PFSK-1 (cell line): ENCODE measurements around the gene SHC4.

Experiments
- FOXP2 ChIP-seq: optimal IDR thresholded peaks from 2 replicates; pipeline ENCODE3; 2011; ENCODE audit warnings: borderline replicate concordance, control low read depth, inconsistent platforms; ENCODE audit not compliant: insufficient read depth; ENCODE audit errors: extremely low read length, extremely low read depth
- POLR2AphosphoS5 ChIP-seq: IDR thresholded peaks from 2 replicates; pipeline ENCODE4 v1.6.1; 2012; ENCODE audit warnings: low read depth, mild to moderate bottlenecking, control low read depth, low read length, moderate library complexity
- SIN3A ChIP-seq: IDR thresholded peaks from 2 replicates; pipeline ENCODE4 v1.6.1; 2012; ENCODE audit warnings: mild to moderate bottlenecking, low read length, moderate library complexity, borderline replicate concordance; ENCODE audit not compliant: insufficient read depth
- TAF1 ChIP-seq: IDR thresholded peaks from 2 replicates; pipeline ENCODE4 v1.6.1; 2012; ENCODE audit warnings: low read length, control low read depth, borderline replicate concordance; ENCODE audit not compliant: insufficient read depth
- TF ChIP-seq, protein P1 (sequence below), 2 experiments: IDR thresholded peaks; 2 replicates each; pipeline versions ENCODE4 v1.6.1 to v1.8.0; 2011 to 2012; ENCODE audit warnings: low read depth in 2 of 2, low read length in 2 of 2, control low read depth in 1 of 2, inconsistent platforms in 1 of 2, mild to moderate bottlenecking in 1 of 2, moderate library complexity in 1 of 2; ENCODE audit not compliant: insufficient read depth in 1 of 2

The SHC4 gene

DNA sequence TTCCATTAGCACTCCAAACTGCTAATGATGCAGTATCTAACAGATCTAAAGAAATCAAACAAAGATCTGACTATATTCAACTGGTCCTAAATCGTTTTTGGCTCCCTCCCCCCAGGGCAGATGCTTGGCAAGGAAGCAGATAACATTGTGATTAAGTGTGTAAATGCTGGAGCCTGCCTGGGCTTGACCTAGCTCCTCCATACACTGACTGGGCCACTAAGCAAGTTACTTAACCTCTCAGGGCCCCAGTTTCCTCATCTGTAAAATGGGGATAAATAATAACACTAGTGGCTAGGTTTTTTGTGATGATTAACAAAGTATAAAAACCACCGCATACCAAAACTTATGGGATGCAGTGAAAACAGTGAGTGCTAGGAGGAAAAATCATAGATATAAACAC lies 76.6 kb downstream of the SHC4 start:
- TF ChIP-seq FOXP2 (no peak), TAF1 (no peak), POLR2AphosphoS5 (no peak), SIN3A (no peak)
- TF ChIP-seq, protein P1, sequence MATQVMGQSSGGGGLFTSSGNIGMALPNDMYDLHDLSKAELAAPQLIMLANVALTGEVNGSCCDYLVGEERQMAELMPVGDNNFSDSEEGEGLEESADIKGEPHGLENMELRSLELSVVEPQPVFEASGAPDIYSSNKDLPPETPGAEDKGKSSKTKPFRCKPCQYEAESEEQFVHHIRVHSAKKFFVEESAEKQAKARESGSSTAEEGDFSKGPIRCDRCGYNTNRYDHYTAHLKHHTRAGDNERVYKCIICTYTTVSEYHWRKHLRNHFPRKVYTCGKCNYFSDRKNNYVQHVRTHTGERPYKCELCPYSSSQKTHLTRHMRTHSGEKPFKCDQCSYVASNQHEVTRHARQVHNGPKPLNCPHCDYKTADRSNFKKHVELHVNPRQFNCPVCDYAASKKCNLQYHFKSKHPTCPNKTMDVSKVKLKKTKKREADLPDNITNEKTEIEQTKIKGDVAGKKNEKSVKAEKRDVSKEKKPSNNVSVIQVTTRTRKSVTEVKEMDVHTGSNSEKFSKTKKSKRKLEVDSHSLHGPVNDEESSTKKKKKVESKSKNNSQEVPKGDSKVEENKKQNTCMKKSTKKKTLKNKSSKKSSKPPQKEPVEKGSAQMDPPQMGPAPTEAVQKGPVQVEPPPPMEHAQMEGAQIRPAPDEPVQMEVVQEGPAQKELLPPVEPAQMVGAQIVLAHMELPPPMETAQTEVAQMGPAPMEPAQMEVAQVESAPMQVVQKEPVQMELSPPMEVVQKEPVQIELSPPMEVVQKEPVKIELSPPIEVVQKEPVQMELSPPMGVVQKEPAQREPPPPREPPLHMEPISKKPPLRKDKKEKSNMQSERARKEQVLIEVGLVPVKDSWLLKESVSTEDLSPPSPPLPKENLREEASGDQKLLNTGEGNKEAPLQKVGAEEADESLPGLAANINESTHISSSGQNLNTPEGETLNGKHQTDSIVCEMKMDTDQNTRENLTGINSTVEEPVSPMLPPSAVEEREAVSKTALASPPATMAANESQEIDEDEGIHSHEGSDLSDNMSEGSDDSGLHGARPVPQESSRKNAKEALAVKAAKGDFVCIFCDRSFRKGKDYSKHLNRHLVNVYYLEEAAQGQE (IDR thresholded peaks at IDR 0.05; ENCODE audit: insufficient read depth in 1 of 2, low read depth in 2 of 2, low read length in 2 of 2) = no peak

DNA sequence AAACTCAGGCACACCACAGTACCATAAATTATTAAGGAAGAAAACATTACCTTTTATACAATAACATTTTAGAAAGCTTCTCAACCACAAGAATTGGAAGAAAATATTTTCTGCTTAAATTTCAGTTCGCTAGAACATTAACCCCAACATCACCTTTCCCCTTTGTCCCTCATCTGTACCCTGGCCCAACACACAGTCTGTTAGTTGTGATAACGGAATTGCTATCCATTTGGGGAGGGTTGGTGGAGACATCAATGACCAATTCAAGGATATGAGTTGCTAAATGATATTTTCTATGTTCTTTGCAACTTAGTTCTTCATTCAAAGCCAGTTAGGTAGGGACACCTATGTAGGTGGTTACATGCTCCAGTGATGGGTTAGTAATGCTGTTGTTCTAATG lies 80.0 kb downstream of the SHC4 start:
- TF ChIP-seq POLR2AphosphoS5 = no peak

DNA sequence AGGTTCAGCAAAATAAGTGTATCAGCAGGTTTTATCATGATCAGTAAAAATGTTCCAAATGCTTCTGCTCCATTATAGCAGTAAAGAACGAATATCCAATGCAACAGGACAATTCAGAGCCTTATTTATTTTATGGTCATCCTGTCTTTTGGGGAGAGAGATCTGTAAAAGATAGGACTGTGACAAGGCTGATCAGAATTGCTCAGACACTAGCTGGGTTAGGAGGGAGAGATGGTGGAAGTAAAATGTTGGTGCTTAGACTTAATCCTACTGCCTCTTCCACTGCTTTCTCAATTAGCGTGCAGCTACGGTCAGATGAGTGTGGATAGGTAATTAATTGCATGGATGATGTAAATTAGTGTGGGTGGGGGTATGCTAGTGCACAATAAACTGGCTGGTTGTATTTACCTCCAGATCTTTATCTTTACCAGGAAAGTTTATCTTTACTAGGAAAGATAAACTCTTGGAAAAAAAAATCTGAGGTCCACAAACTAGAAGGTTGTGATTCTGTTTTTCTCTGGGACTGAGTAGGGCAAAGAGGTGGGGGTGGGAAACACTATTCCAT lies 83.6 kb downstream of the SHC4 start:
- TF ChIP-seq FOXP2 = no peak
- peak; percentile 14; the same call in 1 of the 2 replicates for TF ChIP-seq SIN3A

DNA sequence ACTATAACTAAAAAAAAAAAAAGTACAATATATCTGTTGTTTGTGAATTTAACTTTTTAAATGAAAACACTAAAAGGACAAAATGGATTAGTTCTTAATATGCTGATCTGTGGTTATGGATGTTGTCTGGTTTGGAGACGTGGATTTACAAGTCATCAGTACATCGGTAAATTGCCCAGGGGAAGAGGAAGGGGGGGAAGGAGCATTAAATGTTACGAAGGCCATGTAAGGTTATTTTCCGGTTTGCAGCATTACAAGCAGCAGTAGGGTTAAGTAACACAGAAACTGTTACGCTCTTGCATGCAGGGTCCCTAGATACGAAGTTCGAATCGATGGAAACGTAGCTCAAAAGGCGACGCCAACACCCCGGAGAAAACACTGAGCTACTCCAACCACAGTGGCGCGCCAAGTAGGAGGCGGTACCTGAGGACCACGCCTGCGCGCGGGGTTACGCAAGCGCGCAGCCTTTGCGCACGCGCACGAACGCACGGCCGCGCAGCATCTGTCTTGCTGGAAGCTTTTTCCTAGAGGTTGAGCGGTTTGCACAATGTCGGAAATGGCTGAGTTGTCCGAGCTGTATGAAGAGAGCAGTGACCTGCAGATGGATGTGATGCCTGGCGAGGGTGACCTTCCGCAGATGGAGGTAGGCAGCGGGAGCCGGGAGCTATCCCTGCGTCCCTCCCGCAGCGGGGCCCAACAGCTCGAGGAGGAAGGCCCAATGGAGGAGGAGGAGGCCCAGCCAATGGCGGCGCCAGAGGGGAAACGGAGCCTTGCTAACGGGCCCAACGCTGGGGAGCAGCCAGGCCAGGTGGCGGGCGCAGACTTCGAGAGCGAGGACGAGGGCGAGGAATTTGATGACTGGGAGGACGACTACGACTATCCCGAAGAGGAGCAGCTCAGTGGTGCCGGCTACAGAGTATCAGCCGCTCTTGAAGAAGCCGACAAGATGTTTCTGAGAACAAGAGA lies 85.8 kb downstream of the SHC4 start, which contains the start of gene EID1:
TSS of gene EID1 (plus strand) at position 505 of the 966 bp plus-strand sequence. CDS start at position 548, 43 bp downstream.
- TF ChIP-seq TAF1 (peak; percentile 36; the same call in 1 of the 2 replicates), SIN3A (no peak), POLR2AphosphoS5 (peak; percentile 83), FOXP2 (peak; percentile 85)
- TF ChIP-seq, protein P1 (IDR thresholded peaks at IDR 0.05; ENCODE audit: insufficient read depth in 1 of 2, low read depth in 2 of 2, low read length in 2 of 2) = no peak

DNA sequence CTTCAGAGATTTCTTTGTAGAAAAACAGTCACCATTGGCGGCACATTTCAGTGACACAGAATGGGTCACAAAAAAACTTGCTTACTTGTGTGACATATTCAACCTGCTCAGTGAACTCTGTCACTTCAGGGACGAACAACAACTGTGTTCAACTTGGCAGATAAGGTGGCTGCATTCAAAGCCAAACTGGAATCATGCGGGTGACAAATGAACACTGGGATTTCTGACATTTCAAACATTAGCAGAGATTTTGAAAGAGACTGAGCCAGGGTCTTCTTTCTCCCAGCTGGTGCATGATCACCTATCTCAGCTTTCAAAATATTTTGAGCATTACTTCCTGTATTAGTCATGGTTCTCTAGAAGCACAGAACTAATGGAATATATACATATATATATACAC lies 87.7 kb downstream of the SHC4 start:
- TF ChIP-seq TAF1 = no peak
- TF ChIP-seq POLR2AphosphoS5 = no peak
- TF ChIP-seq FOXP2 = no peak
- TF ChIP-seq SIN3A = no peak

DNA sequence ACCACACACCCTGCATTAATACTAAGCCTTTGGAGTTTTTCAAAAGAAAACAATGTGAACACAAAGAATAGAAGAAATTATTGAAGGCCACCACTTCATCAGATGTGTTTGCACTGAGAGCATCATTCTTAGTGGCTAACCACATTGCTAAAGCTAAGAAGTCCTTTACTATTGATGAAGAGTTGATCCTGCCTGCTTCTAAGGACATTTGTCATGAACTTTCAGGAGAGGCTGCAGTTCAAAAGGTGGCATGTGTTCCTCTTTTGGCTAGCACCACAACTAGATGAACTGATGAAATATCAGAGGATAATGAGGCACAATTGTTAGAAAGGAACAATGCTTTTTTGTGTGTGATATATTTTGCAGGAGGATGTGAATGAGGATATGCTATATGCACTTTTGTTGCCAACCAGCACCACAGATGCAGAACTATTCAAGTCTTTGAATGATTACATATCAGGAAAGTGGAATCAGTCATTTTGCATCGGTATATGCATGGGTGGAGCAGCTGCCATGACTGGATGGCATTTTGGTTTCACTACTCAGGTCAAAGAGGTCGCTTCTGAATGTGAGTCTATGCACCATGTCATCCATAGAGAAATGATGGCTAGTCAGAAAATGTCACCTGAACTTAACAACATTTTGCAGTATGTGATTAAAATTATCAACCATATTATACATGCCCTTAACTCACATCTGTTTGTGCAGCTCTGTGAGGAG lies 88.3 kb downstream of the SHC4 start:
- TF ChIP-seq, protein P1 (IDR thresholded peaks at IDR 0.05; ENCODE audit: insufficient read depth in 1 of 2, low read depth in 2 of 2, low read length in 2 of 2) = no peak
- TF ChIP-seq SIN3A (no peak), POLR2AphosphoS5 (no peak; the same call in 1 of the 2 replicates), FOXP2 (no peak), TAF1 (no peak)
